Measurements from ENCODE around the gene TMEM270.

DNA sequence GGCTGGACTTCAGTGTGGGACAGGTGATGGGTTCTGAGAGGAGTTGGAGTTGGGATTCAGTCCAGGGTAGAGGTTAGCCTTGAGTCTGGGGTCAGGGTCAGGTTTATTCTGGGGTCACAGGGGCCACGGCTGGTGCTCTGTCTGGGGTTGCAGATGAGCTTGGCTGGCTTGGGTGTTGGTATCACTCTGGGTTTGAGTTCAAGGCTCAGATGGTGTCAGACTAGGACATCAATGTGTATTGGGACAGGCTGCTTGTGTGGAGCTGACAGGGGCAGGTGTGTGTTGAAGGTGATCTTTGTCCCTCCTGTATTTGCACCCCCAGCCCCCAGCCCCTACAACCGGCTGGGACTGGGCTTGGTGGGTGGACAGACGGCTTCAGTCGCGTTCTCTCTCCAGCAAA lies 26.8 kb downstream of the TMEM270 start:
- TF ChIP-seq, protein P1, sequence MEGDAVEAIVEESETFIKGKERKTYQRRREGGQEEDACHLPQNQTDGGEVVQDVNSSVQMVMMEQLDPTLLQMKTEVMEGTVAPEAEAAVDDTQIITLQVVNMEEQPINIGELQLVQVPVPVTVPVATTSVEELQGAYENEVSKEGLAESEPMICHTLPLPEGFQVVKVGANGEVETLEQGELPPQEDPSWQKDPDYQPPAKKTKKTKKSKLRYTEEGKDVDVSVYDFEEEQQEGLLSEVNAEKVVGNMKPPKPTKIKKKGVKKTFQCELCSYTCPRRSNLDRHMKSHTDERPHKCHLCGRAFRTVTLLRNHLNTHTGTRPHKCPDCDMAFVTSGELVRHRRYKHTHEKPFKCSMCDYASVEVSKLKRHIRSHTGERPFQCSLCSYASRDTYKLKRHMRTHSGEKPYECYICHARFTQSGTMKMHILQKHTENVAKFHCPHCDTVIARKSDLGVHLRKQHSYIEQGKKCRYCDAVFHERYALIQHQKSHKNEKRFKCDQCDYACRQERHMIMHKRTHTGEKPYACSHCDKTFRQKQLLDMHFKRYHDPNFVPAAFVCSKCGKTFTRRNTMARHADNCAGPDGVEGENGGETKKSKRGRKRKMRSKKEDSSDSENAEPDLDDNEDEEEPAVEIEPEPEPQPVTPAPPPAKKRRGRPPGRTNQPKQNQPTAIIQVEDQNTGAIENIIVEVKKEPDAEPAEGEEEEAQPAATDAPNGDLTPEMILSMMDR (IDR thresholded peaks at IDR 0.05; ENCODE audit: low read depth, low read length), result no peak
- TF ChIP-seq, protein P2, sequence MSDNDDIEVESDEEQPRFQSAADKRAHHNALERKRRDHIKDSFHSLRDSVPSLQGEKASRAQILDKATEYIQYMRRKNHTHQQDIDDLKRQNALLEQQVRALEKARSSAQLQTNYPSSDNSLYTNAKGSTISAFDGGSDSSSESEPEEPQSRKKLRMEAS (IDR thresholded peaks at IDR 0.05; ENCODE audit: low read depth, low read length), result no peak
- TF ChIP-seq POLR2A (IDR thresholded peaks at IDR 0.05; ENCODE audit: extremely low read depth, insufficient read length) (no peak), MYC (IDR thresholded peaks at IDR 0.05; ENCODE audit: low read depth, low read length) (no peak)
